A549 (cell line): ENCODE results near the gene TMEM154.

Experiments
- CBX2 ChIP-seq: fragments of 200-600 bp; sonication (generic); IDR thresholded peaks from 2 replicates; pipeline ENCODE4 v1.6.1; 2016; ENCODE audit warnings: low read depth, mild to moderate bottlenecking, borderline replicate concordance
- CEBPB ChIP-seq, 2 experiments: fragments of >200 bp in 1 of 2; sonication (Bioruptor Twin) in 1 of 2; formaldehyde crosslinking in 1 of 2; IDR thresholded peaks; 2 replicates each; pipeline ENCODE4 v1.6.1; 2012 to 2016
- CHD2 ChIP-seq: fragments of 150-350 bp; IDR thresholded peaks from 2 replicates; pipeline ENCODE4 v1.6.1; 2014; ENCODE audit warnings: low read length; ENCODE audit not compliant: partially characterized antibody
- CHD4 ChIP-seq: fragments of 200-600 bp; sonication (generic); IDR thresholded peaks from 2 replicates; pipeline ENCODE4 v1.6.1; 2016; ENCODE audit warnings: antibody characterized with exemption, mild to moderate bottlenecking, borderline replicate concordance
- CTCF ChIP-seq: fragments of >200 bp; sonication (Bioruptor Twin); formaldehyde crosslinking; IDR thresholded peaks from 3 replicates; pipeline ENCODE4 v1.5.1; 2016
- ELK1 ChIP-seq: fragments of 150-350 bp; IDR thresholded peaks from 2 replicates; pipeline ENCODE4 v1.6.1; 2014; ENCODE audit warnings: low read depth, mild to moderate bottlenecking, low read length
- EP300 ChIP-seq, 2 experiments: fragments of >200 bp; sonication (Bioruptor Twin); formaldehyde crosslinking; IDR thresholded peaks; 2 replicates in 1 of 2; 3 replicates in 1 of 2; pipeline ENCODE4 v1.6.1; 2016 to 2017
- JUNB ChIP-seq: fragments of >200 bp; sonication (Bioruptor Twin); formaldehyde crosslinking; IDR thresholded peaks from 2 replicates; pipeline ENCODE4 v1.6.1; 2016
- MAZ ChIP-seq: fragments of 150-350 bp; IDR thresholded peaks from 2 replicates; pipeline ENCODE4 v1.6.1; 2014; ENCODE audit warnings: antibody characterized with exemption, low read depth, low read length, borderline replicate concordance
- POLR2A ChIP-seq: IDR thresholded peaks from 2 replicates; pipeline ENCODE4 v1.6.1; 2012; ENCODE audit warnings: mild to moderate bottlenecking, low read length
- REST ChIP-seq: fragments of 200-600 bp; sonication (generic); IDR thresholded peaks from 2 replicates; pipeline ENCODE4 v1.6.1; 2016; ENCODE audit warnings: antibody characterized with exemption, mild to moderate bottlenecking, moderate library complexity
- SREBF2 ChIP-seq: fragments of 450-650 bp; IDR thresholded peaks from 2 replicates; pipeline ENCODE4 v1.6.1; 2014; ENCODE audit warnings: mild to moderate bottlenecking, moderate library complexity
- USF2 ChIP-seq: fragments of 450-650 bp; IDR thresholded peaks from 2 replicates; pipeline ENCODE4 v1.6.1; 2014; ENCODE audit warnings: antibody characterized with exemption
- ZFP36 ChIP-seq: fragments of 450-650 bp; IDR thresholded peaks from 2 replicates; pipeline ENCODE4 v1.6.1; 2014; ENCODE audit warnings: borderline replicate concordance; ENCODE audit not compliant: partially characterized antibody

GRCh38 chr4:152629908-152630307 lies 49.9 kb downstream of the TMEM154 start:
- TF ChIP-seq CTCF (no peak), USF2 (no peak), EP300 (IDR thresholded peaks at IDR 0.05) (no peak), POLR2A (no peak), MAZ (no peak), CHD2 (no peak), CBX2 (no peak), SREBF2 (no peak), REST (no peak), JUNB (no peak), CEBPB (IDR thresholded peaks at IDR 0.05) (no peak), CHD4 (no peak), ELK1 (no peak), ZFP36 (no peak)
